ENCODE measurements around the gene MARCKS.

Gene MARCKS

GRCh38 chr6:113854531-113855499, 2.3 kb upstream of the MARCKS start:
- no peak for DNase-seq

GRCh38 chr6:113855500-113856374, 1.4 kb upstream of the MARCKS start:
- no peak for DNase-seq

GRCh38 chr6:113856375-113856624, 845 bp upstream of the MARCKS start:
- no peak for DNase-seq

GRCh38 chr6:113857556-113858479, 673 bp downstream of the MARCKS start:
- no peak for DNase-seq

GRCh38 chr6:113858480-113859348, 1.6 kb downstream of the MARCKS start:
- DNase-seq = peak; percentile 66

- no peak for DNase-seq
These were observed 2.4 kb downstream of the MARCKS start for GRCh38 chr6:113859349-113860180.

GRCh38 chr6:113860181-113860955, 3.2 kb downstream of the MARCKS start:
- DNase-seq = no peak

- DNase-seq = no peak
These were observed 5.0 kb downstream of the MARCKS start for GRCh38 chr6:113862112-113862511.

GRCh38 chr6:113870917-113871316, 13.8 kb downstream of the MARCKS start:
- DNase-seq = no peak

- no peak for DNase-seq
These were observed 14.8 kb downstream of the MARCKS start for GRCh38 chr6:113871975-113872374.

GRCh38 chr6:113873043-113873667, 16.0 kb downstream of the MARCKS start:
- no peak for DNase-seq

GRCh38 chr6:113875470-113875869, 18.3 kb downstream of the MARCKS start:
- DNase-seq = no peak

- DNase-seq = no peak
These were observed 19.6 kb downstream of the MARCKS start for GRCh38 chr6:113876695-113877094.

GRCh38 chr6:113879186-113880096, 22.3 kb downstream of the MARCKS start:
- DNase-seq = no peak

- DNase-seq = no peak
These were observed 24.4 kb downstream of the MARCKS start for GRCh38 chr6:113881478-113881980.

GRCh38 chr6:113882336-113883022, 25.3 kb downstream of the MARCKS start:
- no peak for DNase-seq

GRCh38 chr6:113884011-113884410, 26.9 kb downstream of the MARCKS start:
- DNase-seq = no peak
